Measurements from ENCODE around the gene BCL2. TPM values are rescaled to one million over a fixed set of nuclear protein-coding genes. Genes with fewer than 3 reads are reported as not detected.

BCL2 gene
- total RNA-seq, 1 experiment from 2014 or later = 1.3 TPM

- Histone ChIP-seq H3K4me2 (ENCODE audit: insufficient read depth, insufficient read length, low read length) (no peak overlapping the region), H4K8ac (replicated peaks; ENCODE audit: insufficient read length, low read depth, low read length) (no peak overlapping the region), H3K9me3 (ENCODE audit: control insufficient read depth, low read depth, low read length) (no peaks in the 10 kb centered on the region), H2BK20ac (ENCODE audit: low read depth, low read length, poor library complexity, severe bottlenecking) (no peak overlapping the region), H2BK120ac (ENCODE audit: low read depth, low read length, poor library complexity, severe bottlenecking) (no peak overlapping the region), H2AFZ (ENCODE audit: low read length) (no peak overlapping the region), H3K18ac (ENCODE audit: insufficient read length, low read depth, low read length) (no peak overlapping the region), H4K5ac (ENCODE audit: insufficient read length, low read depth, low read length) (no peak overlapping the region), H3K27ac (ENCODE audit: insufficient read length, low read depth, low read length) (no peak overlapping the region), H3K23me2 (ENCODE audit: insufficient read length, low read depth, low read length, poor library complexity, severe bottlenecking) (no peaks in the 10 kb centered on the region), H2AK5ac (ENCODE audit: insufficient read length, low read length) (no peak overlapping the region), H3K23ac (ENCODE audit: insufficient read length, low read depth, low read length) (no peak overlapping the region), H3T11ph (ENCODE audit: low read length) (no peak overlapping the region), H2BK15ac (ENCODE audit: low read depth, low read length) (no peak overlapping the region), H3K4me1 (ENCODE audit: insufficient read depth, low read length) (no peaks in the 10 kb centered on the region), H3K79me2 (ENCODE audit: insufficient read depth, low read length) (no peaks in the 10 kb centered on the region), H3K9ac (ENCODE audit: extremely low read depth, insufficient read length, low read length) (no peak overlapping the region), H3K79me1 (ENCODE audit: insufficient read depth, low read depth, low read length, poor library complexity, severe bottlenecking) (no peaks in the 10 kb centered on the region), H2BK12ac (ENCODE audit: insufficient read length, low read depth, low read length) (no peak overlapping the region), H3K56ac (ENCODE audit: insufficient read length, low read depth, low read length) (no peak overlapping the region), H3K4ac (ENCODE audit: low read depth, low read length) (no peak overlapping the region), H4K91ac (ENCODE audit: insufficient read length, low read depth, low read length) (no peak overlapping the region), H3K27me3 (ENCODE audit: insufficient read depth, low read length) (no peaks in the 10 kb centered on the region), H4K20me1 (ENCODE audit: control insufficient read depth, insufficient read depth, insufficient read length) (no peaks in the 10 kb centered on the region), H2BK5ac (ENCODE audit: insufficient read length, low read length) (no peak overlapping the region), H3K14ac (ENCODE audit: insufficient read depth, low read length) (no peak overlapping the region; the same call in 1 of the 2 replicates)
- no peak for DNase-seq
- Mint-ChIP-seq H3K27me3 (ENCODE audit: low read depth) (no peaks in the 10 kb centered on the region), H3K27ac (peak overlapping the region in 2 of 3 experiments; percentile 68 to 81; a peak in 4 of 7 replicates), H3K4me1 (peaks cover 12 to 15% of the 10 kb centered on the region in 2 experiments), H3K36me3 (ENCODE audit: insufficient read depth in 1 of 3, low read depth in 3 of 3) (peaks cover 20 to 80% (median 62%) of the 10 kb centered on the region in 3 experiments; a peak in 6 of 7 replicates), H3K4me3 (no peak overlapping the region), H3K9me3 (no peaks in the 10 kb centered on the region)
- no peak for TF ChIP-seq CTCF (conservative IDR thresholded peaks at IDR 0.05)
- WGBS (ENCODE audit: extremely low coverage, insufficient read length, low lambda C conversion rate) = no CpG with 5 or more reads among the region's 2 CpGs
These were observed 25.3 kb upstream of the BCL2 start for GRCh38 chr18:63344918-63345317.

Data from H9 (cell line).